ENCODE data around the gene FRMPD4.

Gene FRMPD4

GRCh38 chrX:12352922-12353321 is 214.6 kb downstream of the FRMPD4 start:
- H3K36me3 ChIP-seq (ENCODE audit: control insufficient read depth in 1 of 2, insufficient read depth in 2 of 2, low read length in 2 of 2): no peaks in the 10 kb centered on the region
- H3K9me3 ChIP-seq (ENCODE audit: control insufficient read depth in 1 of 2, low read length in 2 of 2): no peaks in the 10 kb centered on the region
- H3K9ac ChIP-seq (ENCODE audit: low read depth in 1 of 2, low read length in 2 of 2): no peak overlapping the region
- H3K27me3 ChIP-seq (ENCODE audit: control insufficient read depth in 1 of 2, insufficient read depth in 2 of 2, low read length in 2 of 2): no peaks in the 10 kb centered on the region
- no peak overlapping the region for H3K27ac ChIP-seq (ENCODE audit: low read depth, low read length)
- H3K4me3 ChIP-seq (ENCODE audit: low read depth in 1 of 2, low read length in 2 of 2): no peak overlapping the region
- H3K4me1 ChIP-seq (ENCODE audit: control insufficient read depth in 1 of 2, insufficient read depth in 2 of 2, low read length in 2 of 2): no peaks in the 10 kb centered on the region

GRCh38 chrX:12360383-12360782 is 222.1 kb downstream of the FRMPD4 start:
- H3K4me1 ChIP-seq (ENCODE audit: control insufficient read depth in 1 of 2, insufficient read depth in 2 of 2, low read length in 2 of 2): no peaks in the 10 kb centered on the region

GRCh38 chrX:12360986-12361598 is 222.8 kb downstream of the FRMPD4 start:
- Histone ChIP-seq H3K9ac (ENCODE audit: low read depth in 1 of 2, low read length in 2 of 2) (no peak overlapping the region), H3K4me1 (ENCODE audit: control insufficient read depth in 1 of 2, insufficient read depth in 2 of 2, low read length in 2 of 2) (no peaks in the 10 kb centered on the region), H3K36me3 (ENCODE audit: control insufficient read depth in 1 of 2, insufficient read depth in 2 of 2, low read length in 2 of 2) (no peaks in the 10 kb centered on the region), H3K27ac (ENCODE audit: low read depth, low read length) (no peak overlapping the region), H3K4me3 (ENCODE audit: low read depth in 1 of 2, low read length in 2 of 2) (no peak overlapping the region), H3K9me3 (ENCODE audit: control insufficient read depth in 1 of 2, low read length in 2 of 2) (no peaks in the 10 kb centered on the region), H3K27me3 (ENCODE audit: control insufficient read depth in 1 of 2, insufficient read depth in 2 of 2, low read length in 2 of 2) (no peaks in the 10 kb centered on the region)

More at GRCh38 chrX:12360383-12360782, 222.1 kb downstream of the FRMPD4 start:
- Histone ChIP-seq H3K27me3 (ENCODE audit: control insufficient read depth in 1 of 2, insufficient read depth in 2 of 2, low read length in 2 of 2) (no peaks in the 10 kb centered on the region), H3K9me3 (ENCODE audit: control insufficient read depth in 1 of 2, low read length in 2 of 2) (no peaks in the 10 kb centered on the region), H3K4me3 (ENCODE audit: low read depth in 1 of 2, low read length in 2 of 2) (no peak overlapping the region), H3K9ac (ENCODE audit: low read depth in 1 of 2, low read length in 2 of 2) (no peak overlapping the region), H3K27ac (ENCODE audit: low read depth, low read length) (no peak overlapping the region), H3K36me3 (ENCODE audit: control insufficient read depth in 1 of 2, insufficient read depth in 2 of 2, low read length in 2 of 2) (no peaks in the 10 kb centered on the region)

GRCh38 chrX:12363216-12363615 is 224.9 kb downstream of the FRMPD4 start:
- Histone ChIP-seq H3K4me1 (ENCODE audit: control insufficient read depth in 1 of 2, insufficient read depth in 2 of 2, low read length in 2 of 2) (no peaks in the 10 kb centered on the region), H3K9me3 (ENCODE audit: control insufficient read depth in 1 of 2, low read length in 2 of 2) (no peaks in the 10 kb centered on the region), H3K27ac (ENCODE audit: low read depth, low read length) (no peak overlapping the region), H3K27me3 (ENCODE audit: control insufficient read depth in 1 of 2, insufficient read depth in 2 of 2, low read length in 2 of 2) (no peaks in the 10 kb centered on the region), H3K36me3 (ENCODE audit: control insufficient read depth in 1 of 2, insufficient read depth in 2 of 2, low read length in 2 of 2) (no peaks in the 10 kb centered on the region), H3K9ac (ENCODE audit: low read depth in 1 of 2, low read length in 2 of 2) (no peak overlapping the region), H3K4me3 (ENCODE audit: low read depth in 1 of 2, low read length in 2 of 2) (no peak overlapping the region)

GRCh38 chrX:12366440-12366839 is 228.2 kb downstream of the FRMPD4 start:
- H3K4me3 ChIP-seq (ENCODE audit: low read depth in 1 of 2, low read length in 2 of 2): no peak overlapping the region
- H3K4me1 ChIP-seq (ENCODE audit: control insufficient read depth in 1 of 2, insufficient read depth in 2 of 2, low read length in 2 of 2): no peaks in the 10 kb centered on the region
- H3K27me3 ChIP-seq (ENCODE audit: control insufficient read depth in 1 of 2, insufficient read depth in 2 of 2, low read length in 2 of 2): no peaks in the 10 kb centered on the region
- no peaks in the 10 kb centered on the region for H3K9me3 ChIP-seq (ENCODE audit: control insufficient read depth in 1 of 2, low read length in 2 of 2)
- no peak overlapping the region for H3K9ac ChIP-seq (ENCODE audit: low read depth in 1 of 2, low read length in 2 of 2)
- no peak overlapping the region for H3K27ac ChIP-seq (ENCODE audit: low read depth, low read length)
- no peaks in the 10 kb centered on the region for H3K36me3 ChIP-seq (ENCODE audit: control insufficient read depth in 1 of 2, insufficient read depth in 2 of 2, low read length in 2 of 2)

- Histone ChIP-seq H3K27ac (ENCODE audit: low read depth, low read length) (no peak overlapping the region), H3K36me3 (ENCODE audit: control insufficient read depth in 1 of 2, insufficient read depth in 2 of 2, low read length in 2 of 2) (no peaks in the 10 kb centered on the region), H3K9ac (ENCODE audit: low read depth in 1 of 2, low read length in 2 of 2) (no peak overlapping the region), H3K27me3 (ENCODE audit: control insufficient read depth in 1 of 2, insufficient read depth in 2 of 2, low read length in 2 of 2) (no peaks in the 10 kb centered on the region), H3K4me3 (ENCODE audit: low read depth in 1 of 2, low read length in 2 of 2) (no peak overlapping the region), H3K4me1 (ENCODE audit: control insufficient read depth in 1 of 2, insufficient read depth in 2 of 2, low read length in 2 of 2) (no peaks in the 10 kb centered on the region), H3K9me3 (ENCODE audit: control insufficient read depth in 1 of 2, low read length in 2 of 2) (no peaks in the 10 kb centered on the region)
Measured at GRCh38 chrX:12367254-12367653, 229.0 kb downstream of the FRMPD4 start.

GRCh38 chrX:12370497-12370986 is 232.3 kb downstream of the FRMPD4 start:
- Histone ChIP-seq H3K9ac (ENCODE audit: low read depth in 1 of 2, low read length in 2 of 2) (no peak overlapping the region), H3K4me1 (ENCODE audit: control insufficient read depth in 1 of 2, insufficient read depth in 2 of 2, low read length in 2 of 2) (no peaks in the 10 kb centered on the region), H3K27me3 (ENCODE audit: control insufficient read depth in 1 of 2, insufficient read depth in 2 of 2, low read length in 2 of 2) (no peaks in the 10 kb centered on the region), H3K36me3 (ENCODE audit: control insufficient read depth in 1 of 2, insufficient read depth in 2 of 2, low read length in 2 of 2) (no peaks in the 10 kb centered on the region), H3K27ac (ENCODE audit: low read depth, low read length) (no peak overlapping the region), H3K9me3 (ENCODE audit: control insufficient read depth in 1 of 2, low read length in 2 of 2) (no peaks in the 10 kb centered on the region), H3K4me3 (ENCODE audit: low read depth in 1 of 2, low read length in 2 of 2) (no peak overlapping the region)

GRCh38 chrX:12372111-12372510 is 233.8 kb downstream of the FRMPD4 start:
- no peaks in the 10 kb centered on the region for H3K27me3 ChIP-seq (ENCODE audit: control insufficient read depth in 1 of 2, insufficient read depth in 2 of 2, low read length in 2 of 2)
- no peaks in the 10 kb centered on the region for H3K4me1 ChIP-seq (ENCODE audit: control insufficient read depth in 1 of 2, insufficient read depth in 2 of 2, low read length in 2 of 2)
- no peak overlapping the region for H3K27ac ChIP-seq (ENCODE audit: low read depth, low read length)
- no peaks in the 10 kb centered on the region for H3K36me3 ChIP-seq (ENCODE audit: control insufficient read depth in 1 of 2, insufficient read depth in 2 of 2, low read length in 2 of 2)
- no peaks in the 10 kb centered on the region for H3K9me3 ChIP-seq (ENCODE audit: control insufficient read depth in 1 of 2, low read length in 2 of 2)
- no peak overlapping the region for H3K9ac ChIP-seq (ENCODE audit: low read depth in 1 of 2, low read length in 2 of 2)
- no peak overlapping the region for H3K4me3 ChIP-seq (ENCODE audit: low read depth in 1 of 2, low read length in 2 of 2)

GRCh38 chrX:12374286-12374685 is 236.0 kb downstream of the FRMPD4 start:
- Histone ChIP-seq H3K9ac (ENCODE audit: low read depth in 1 of 2, low read length in 2 of 2) (no peak overlapping the region), H3K27ac (ENCODE audit: low read depth, low read length) (no peak overlapping the region), H3K4me1 (ENCODE audit: control insufficient read depth in 1 of 2, insufficient read depth in 2 of 2, low read length in 2 of 2) (no peaks in the 10 kb centered on the region), H3K36me3 (ENCODE audit: control insufficient read depth in 1 of 2, insufficient read depth in 2 of 2, low read length in 2 of 2) (no peaks in the 10 kb centered on the region), H3K9me3 (ENCODE audit: control insufficient read depth in 1 of 2, low read length in 2 of 2) (no peaks in the 10 kb centered on the region), H3K27me3 (ENCODE audit: control insufficient read depth in 1 of 2, insufficient read depth in 2 of 2, low read length in 2 of 2) (no peaks in the 10 kb centered on the region), H3K4me3 (ENCODE audit: low read depth in 1 of 2, low read length in 2 of 2) (no peak overlapping the region)

GRCh38 chrX:12378253-12378652 is 240.0 kb downstream of the FRMPD4 start:
- H3K4me3 ChIP-seq (ENCODE audit: low read depth in 1 of 2, low read length in 2 of 2): no peak overlapping the region
- no peaks in the 10 kb centered on the region for H3K27me3 ChIP-seq (ENCODE audit: control insufficient read depth in 1 of 2, insufficient read depth in 2 of 2, low read length in 2 of 2)
- H3K9ac ChIP-seq (ENCODE audit: low read depth in 1 of 2, low read length in 2 of 2): no peak overlapping the region
- no peaks in the 10 kb centered on the region for H3K9me3 ChIP-seq (ENCODE audit: control insufficient read depth in 1 of 2, low read length in 2 of 2)
- no peaks in the 10 kb centered on the region for H3K36me3 ChIP-seq (ENCODE audit: control insufficient read depth in 1 of 2, insufficient read depth in 2 of 2, low read length in 2 of 2)
- H3K4me1 ChIP-seq (ENCODE audit: control insufficient read depth in 1 of 2, insufficient read depth in 2 of 2, low read length in 2 of 2): no peaks in the 10 kb centered on the region
- no peak overlapping the region for H3K27ac ChIP-seq (ENCODE audit: low read depth, low read length)
